OCI-LY3 (cell line): ENCODE data around the gene CXorf38.

Source experiments
- H2AFZ ChIP-seq: fragments of 200-600, 300-600 bp; shearing (Covaris generic); 2 replicates; pipeline ENCODE4 v1.6.0; 2014; ENCODE audit warnings: antibody characterized with exemption, low read depth, low read length
- H3K27ac ChIP-seq: fragments of 200-600, 300-600 bp; sonication (generic); 2 replicates; pipeline ENCODE4 v1.5.1; 2014; ENCODE audit warnings: mild to moderate bottlenecking, low read length, moderate library complexity, mixed read lengths
- H3K27me3 ChIP-seq: fragments of 200-600, 300-600 bp; sonication (generic); 2 replicates; pipeline ENCODE4 v1.6.1; 2014; ENCODE audit warnings: low read depth, low read length, mixed read lengths
- H3K36me3 ChIP-seq: fragments of 200-600, 300-600 bp; sonication (generic); replicated peaks from 2 replicates; pipeline ENCODE3; 2014; ENCODE audit warnings: low read depth, low read length, mixed read lengths
- H3K4me1 ChIP-seq: fragments of 300-600, 200-600 bp; sonication (generic); 2 replicates; pipeline ENCODE4 v1.6.1; 2014; ENCODE audit warnings: low read length, mixed read lengths
- H3K4me2 ChIP-seq: fragments of 200-600, 300-600 bp; sonication (generic); 2 replicates; pipeline ENCODE4 v1.6.1; 2014; ENCODE audit warnings: low read length, mixed read lengths
- H3K4me3 ChIP-seq: fragments of 300-600, 200-600 bp; sonication (generic); 2 replicates; pipeline ENCODE4 v1.5.1; 2014; ENCODE audit warnings: antibody characterized with exemption, mild to moderate bottlenecking, low read length, moderate library complexity
- H3K79me2 ChIP-seq: fragments of 300-600, 200-600 bp; shearing (Covaris generic); 2 replicates; pipeline ENCODE4 v1.6.1; 2014; ENCODE audit warnings: mild to moderate bottlenecking, low read length, mixed read lengths
- H3K9ac ChIP-seq: fragments of 300-600, 200-600 bp; shearing (Covaris generic); 2 replicates; pipeline ENCODE4 v1.6.0; 2014; ENCODE audit warnings: mild to moderate bottlenecking, low read length, moderate library complexity
- H3K9me3 ChIP-seq: fragments of 200-600, 300-600 bp; shearing (Covaris generic); 2 replicates; pipeline ENCODE4 v1.6.1; 2014; ENCODE audit warnings: low read length, mixed read lengths; ENCODE audit not compliant: insufficient read depth
- H4K20me1 ChIP-seq: fragments of 200-600, 300-600 bp; sonication (generic); 2 replicates; pipeline ENCODE4 v1.6.1; 2016; ENCODE audit warnings: low read length, mixed read lengths; ENCODE audit not compliant: insufficient read depth
- EZH2phosphoT487 ChIP-seq: fragments of 200-600 bp; shearing (Covaris generic); IDR thresholded peaks from 2 replicates; pipeline ENCODE4 v1.6.1; 2018; ENCODE audit warnings: antibody characterized with exemption, mixed run types, low read depth
- TF ChIP-seq, protein P1 (sequence below): fragments of 200-600, 300-600 bp; sonication (generic); IDR thresholded peaks from 2 replicates; pipeline ENCODE4 v1.5.1; 2014; ENCODE audit warnings: antibody characterized with exemption, low read length, low read depth

CXorf38 gene

GRCh38 chrX:40578039-40578695 is 69.2 kb downstream of the CXorf38 start:
- H3K27me3 ChIP-seq = no peaks in the 10 kb centered on the region
- H3K79me2 ChIP-seq = peaks cover 23% of the 10 kb centered on the region
- no peak overlapping the region for H3K4me3 ChIP-seq
- H3K27ac ChIP-seq = no peak overlapping the region
- peaks cover 13% of the 10 kb centered on the region for H3K4me1 ChIP-seq
- H2AFZ ChIP-seq = no peak overlapping the region
- TF ChIP-seq, protein P1, sequence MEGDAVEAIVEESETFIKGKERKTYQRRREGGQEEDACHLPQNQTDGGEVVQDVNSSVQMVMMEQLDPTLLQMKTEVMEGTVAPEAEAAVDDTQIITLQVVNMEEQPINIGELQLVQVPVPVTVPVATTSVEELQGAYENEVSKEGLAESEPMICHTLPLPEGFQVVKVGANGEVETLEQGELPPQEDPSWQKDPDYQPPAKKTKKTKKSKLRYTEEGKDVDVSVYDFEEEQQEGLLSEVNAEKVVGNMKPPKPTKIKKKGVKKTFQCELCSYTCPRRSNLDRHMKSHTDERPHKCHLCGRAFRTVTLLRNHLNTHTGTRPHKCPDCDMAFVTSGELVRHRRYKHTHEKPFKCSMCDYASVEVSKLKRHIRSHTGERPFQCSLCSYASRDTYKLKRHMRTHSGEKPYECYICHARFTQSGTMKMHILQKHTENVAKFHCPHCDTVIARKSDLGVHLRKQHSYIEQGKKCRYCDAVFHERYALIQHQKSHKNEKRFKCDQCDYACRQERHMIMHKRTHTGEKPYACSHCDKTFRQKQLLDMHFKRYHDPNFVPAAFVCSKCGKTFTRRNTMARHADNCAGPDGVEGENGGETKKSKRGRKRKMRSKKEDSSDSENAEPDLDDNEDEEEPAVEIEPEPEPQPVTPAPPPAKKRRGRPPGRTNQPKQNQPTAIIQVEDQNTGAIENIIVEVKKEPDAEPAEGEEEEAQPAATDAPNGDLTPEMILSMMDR = no peak
- no peak for TF ChIP-seq EZH2phosphoT487
- H3K9ac ChIP-seq = no peak overlapping the region
- no peak overlapping the region for H3K4me2 ChIP-seq
- peaks cover 4% of the 10 kb centered on the region; the same call in 1 of the 2 replicates for H4K20me1 ChIP-seq
- H3K36me3 ChIP-seq = no peaks in the 10 kb centered on the region
- H3K9me3 ChIP-seq = no peaks in the 10 kb centered on the region
